CD4-positive, alpha-beta T cell treated with Interferon gamma for 1 hour (primary cell): ENCODE measurements around the gene LRRC74A.

ENCODE experiments used
- DNase-seq: peaks from one replicate; pipeline ENCODE4 v3.0.0-alpha.2; 2020

The LRRC74A gene

GRCh38 chr14:76856769-76857168 lies 30.6 kb downstream of the LRRC74A start:
- DNase-seq = no peak

GRCh38 chr14:76861574-76862255 lies 35.5 kb downstream of the LRRC74A start:
- no peak for DNase-seq

- no peak for DNase-seq
Observed at GRCh38 chr14:76862546-76863282, 36.5 kb downstream of the LRRC74A start.

GRCh38 chr14:76863724-76864407 lies 37.7 kb downstream of the LRRC74A start:
- peak; percentile 45 for DNase-seq

- DNase-seq = no peak
Observed at GRCh38 chr14:76866456-76866855, 40.2 kb downstream of the LRRC74A start.

GRCh38 chr14:76867516-76868453 lies 41.6 kb downstream of the LRRC74A start:
- peak; percentile 58 for DNase-seq

- DNase-seq = no peak
Observed at GRCh38 chr14:76868454-76869170, 42.4 kb downstream of the LRRC74A start.

- no peak for DNase-seq
Observed at GRCh38 chr14:76870166-76870565, 44.0 kb downstream of the LRRC74A start.

- DNase-seq = peak; percentile 54
Observed at GRCh38 chr14:76872796-76873432, 46.7 kb downstream of the LRRC74A start.

GRCh38 chr14:76874734-76875133 lies 48.5 kb downstream of the LRRC74A start:
- no peak for DNase-seq

- DNase-seq = peak; percentile 47
Observed at GRCh38 chr14:76876076-76876475, 49.9 kb downstream of the LRRC74A start.

GRCh38 chr14:76877871-76878270 lies 51.7 kb downstream of the LRRC74A start:
- no peak for DNase-seq

GRCh38 chr14:76880449-76880848 lies 54.2 kb downstream of the LRRC74A start:
- no peak for DNase-seq

- no peak for DNase-seq
Observed at GRCh38 chr14:76881348-76881747, 55.1 kb downstream of the LRRC74A start.

- no peak for DNase-seq
Observed at GRCh38 chr14:76882651-76883050, 56.4 kb downstream of the LRRC74A start.

- DNase-seq = no peak
Observed at GRCh38 chr14:76883447-76883846, 57.2 kb downstream of the LRRC74A start.

GRCh38 chr14:76884394-76884793 lies 58.2 kb downstream of the LRRC74A start:
- DNase-seq = no peak

GRCh38 chr14:76884853-76885276 lies 58.7 kb downstream of the LRRC74A start:
- DNase-seq = no peak

- no peak for DNase-seq
Observed at GRCh38 chr14:76887191-76887590, 61.0 kb downstream of the LRRC74A start.

GRCh38 chr14:76891391-76891790 lies 65.2 kb downstream of the LRRC74A start:
- no peak for DNase-seq

GRCh38 chr14:76894308-76894707 lies 68.1 kb downstream of the LRRC74A start:
- DNase-seq = no peak
